KG1 (cell line): ENCODE results near the gene BAIAP2.

ENCODE experiments used
- DNase-seq: peaks from one replicate; lab custom pipeline; 2025; lab: John Stamatoyannopoulos, UW

The BAIAP2 gene

DNA sequence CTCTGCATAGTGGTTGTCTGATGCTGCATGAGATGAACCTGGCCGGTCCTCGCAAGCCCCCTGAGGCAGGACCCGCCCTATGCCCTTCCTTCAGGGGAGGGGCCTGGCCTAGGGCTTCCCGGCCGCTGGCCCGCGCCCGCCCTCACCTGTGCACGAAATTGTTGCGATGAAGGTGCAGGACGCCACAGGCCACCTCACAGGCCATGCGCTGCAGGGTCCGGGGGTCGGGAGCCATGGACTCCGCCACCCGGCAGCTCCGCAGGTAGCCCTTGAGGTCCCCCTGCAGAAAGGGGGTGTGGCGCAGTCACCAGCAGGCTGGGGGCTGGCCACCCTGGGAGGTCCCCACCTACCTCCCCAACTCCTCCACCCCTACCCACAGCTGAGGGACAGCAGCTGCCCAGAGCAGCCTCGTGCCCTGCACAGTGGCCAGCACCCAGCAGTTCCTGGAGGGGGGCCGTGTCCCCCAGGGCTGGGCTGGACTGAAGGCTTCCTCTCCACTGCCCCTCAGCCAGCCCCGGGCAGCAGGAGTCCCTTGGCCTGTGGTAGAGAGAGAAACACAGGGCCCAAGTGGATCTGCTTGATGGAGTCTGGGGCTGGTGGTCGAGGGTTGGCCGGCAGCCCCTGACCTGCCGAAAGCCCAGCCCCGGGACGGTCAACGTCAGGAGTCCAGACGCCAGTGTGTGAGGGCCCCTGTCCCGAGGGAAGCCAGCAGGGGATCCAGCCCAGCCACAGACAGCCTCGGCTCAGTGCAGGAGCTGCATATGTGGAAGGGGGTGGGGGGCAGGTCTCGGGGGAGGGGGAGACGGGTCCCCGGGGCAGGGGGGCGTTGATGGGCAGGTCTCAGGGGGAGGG is 91.6 kb downstream of the BAIAP2 start:
- no peak for DNase-seq

GRCh38 chr17:81127133-81127455 is 92.1 kb downstream of the BAIAP2 start:
- no peak for DNase-seq

GRCh38 chr17:81127526-81128177 is 92.7 kb downstream of the BAIAP2 start:
- no peak for DNase-seq

- DNase-seq, result no peak
Observed at GRCh38 chr17:81128338-81128737, 93.4 kb downstream of the BAIAP2 start.

- no peak for DNase-seq
Observed at GRCh38 chr17:81128774-81129173, 93.8 kb downstream of the BAIAP2 start.

DNA sequence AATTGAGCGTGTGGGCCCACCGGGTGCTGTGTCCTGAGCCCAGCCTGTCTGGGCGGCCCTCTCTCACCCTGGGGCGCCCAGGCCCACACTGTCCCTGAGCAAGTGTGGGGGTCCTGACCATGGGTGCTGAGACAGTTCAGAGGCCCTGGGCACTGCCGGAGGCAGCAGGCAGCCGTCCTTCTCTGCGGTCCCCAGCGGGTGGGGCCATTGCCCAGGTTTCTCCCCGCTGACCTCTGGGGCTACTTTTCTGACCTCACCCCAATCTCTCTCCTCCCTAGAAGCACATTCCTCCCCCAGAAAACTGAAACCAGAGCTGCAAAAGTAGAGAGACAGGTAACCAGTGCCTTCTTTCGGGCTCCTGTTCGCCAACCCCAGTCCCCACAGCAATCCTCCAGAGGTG is 94.3 kb downstream of the BAIAP2 start:
- no peak for DNase-seq

DNA sequence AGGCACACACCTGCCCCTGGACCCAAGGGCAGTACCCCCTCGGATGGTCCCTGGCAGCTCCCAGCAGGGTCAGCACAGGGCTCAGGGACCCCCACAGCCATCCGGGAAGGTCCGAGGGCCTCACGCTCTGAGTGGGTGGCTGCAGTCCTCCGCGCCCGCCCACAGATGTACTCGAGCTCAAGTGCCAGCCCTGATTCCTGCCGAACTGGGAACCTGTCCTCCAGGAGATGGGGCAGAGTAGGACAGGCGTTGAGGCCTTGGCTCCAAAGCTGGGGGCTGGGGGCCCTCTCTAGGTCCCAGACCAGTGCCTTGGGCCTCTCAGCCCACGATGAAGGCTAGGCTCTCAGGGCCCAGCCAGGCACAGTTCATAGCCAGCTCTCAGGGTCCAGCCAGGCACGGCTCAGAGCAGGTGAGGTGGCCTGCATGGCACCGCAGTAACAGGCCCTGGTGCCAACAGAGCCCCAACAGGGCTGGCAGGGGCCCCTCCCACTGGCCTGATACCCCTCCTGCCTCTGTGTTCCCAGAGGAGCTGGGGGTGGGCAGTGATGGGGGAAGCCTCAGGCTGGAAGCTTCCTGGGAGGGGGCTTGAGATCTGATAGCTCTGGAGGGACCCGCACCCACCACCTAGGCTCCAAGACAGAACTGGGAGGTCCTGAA is 94.9 kb downstream of the BAIAP2 start:
- DNase-seq, result no peak

GRCh38 chr17:81130385-81131361 is 95.7 kb downstream of the BAIAP2 start:
- DNase-seq, result no peak

DNA sequence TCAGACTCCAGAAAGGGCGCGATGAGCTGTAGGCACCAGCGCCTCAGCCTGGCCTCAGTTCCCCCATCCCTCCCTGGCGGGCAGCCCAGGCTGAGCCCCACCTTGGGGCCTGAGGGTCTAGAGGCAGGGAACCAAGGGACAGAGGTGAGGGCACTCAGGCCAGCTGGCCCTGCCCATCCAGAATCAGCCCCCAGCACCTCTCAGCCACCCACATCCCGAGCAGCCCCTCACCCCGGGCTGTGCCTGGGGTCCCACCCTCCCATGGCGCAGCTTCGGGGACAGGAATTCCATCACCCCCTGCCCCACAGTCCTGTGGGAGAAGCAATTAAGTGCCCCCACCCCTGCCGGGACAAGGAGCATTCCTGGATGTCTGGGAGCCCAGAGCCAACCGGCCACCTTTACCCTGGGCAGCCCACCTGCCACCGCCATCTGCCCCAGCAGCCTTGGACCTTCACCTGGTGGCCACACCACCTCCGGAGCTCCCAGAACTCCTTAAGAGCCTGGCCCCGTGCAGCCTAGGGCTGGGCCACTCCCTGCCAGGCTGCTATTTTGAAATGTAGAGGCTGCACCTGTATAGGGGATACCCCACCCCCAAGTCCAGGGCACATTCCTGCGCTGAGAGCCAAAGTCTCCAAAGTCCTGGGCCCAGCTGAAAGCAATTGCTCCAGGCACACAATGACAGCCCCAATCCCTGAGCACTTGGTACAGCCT is 96.7 kb downstream of the BAIAP2 start:
- DNase-seq, result no peak

DNA sequence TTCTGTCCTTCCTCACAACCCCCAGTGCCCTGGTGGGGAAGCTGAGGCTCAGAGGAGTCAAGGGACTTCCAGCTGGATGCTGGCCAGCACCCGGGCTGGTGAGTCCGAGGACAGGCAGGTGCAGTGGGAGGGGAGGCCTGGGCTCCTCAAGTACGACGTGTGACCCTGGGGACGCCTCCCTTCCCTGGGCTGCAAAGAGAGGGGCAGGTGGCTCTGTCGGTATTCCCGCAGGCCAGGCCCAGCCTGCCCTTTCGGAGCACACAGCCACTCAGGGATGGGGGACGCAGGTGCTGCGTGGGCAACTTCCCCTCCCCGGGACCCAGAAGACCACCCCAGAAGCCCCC is 97.2 kb downstream of the BAIAP2 start:
- DNase-seq, result no peak

GRCh38 chr17:81132770-81133723 is 98.1 kb downstream of the BAIAP2 start:
- DNase-seq, result no peak

GRCh38 chr17:81134064-81134781 is 99.3 kb downstream of the BAIAP2 start:
- no peak for DNase-seq

DNA sequence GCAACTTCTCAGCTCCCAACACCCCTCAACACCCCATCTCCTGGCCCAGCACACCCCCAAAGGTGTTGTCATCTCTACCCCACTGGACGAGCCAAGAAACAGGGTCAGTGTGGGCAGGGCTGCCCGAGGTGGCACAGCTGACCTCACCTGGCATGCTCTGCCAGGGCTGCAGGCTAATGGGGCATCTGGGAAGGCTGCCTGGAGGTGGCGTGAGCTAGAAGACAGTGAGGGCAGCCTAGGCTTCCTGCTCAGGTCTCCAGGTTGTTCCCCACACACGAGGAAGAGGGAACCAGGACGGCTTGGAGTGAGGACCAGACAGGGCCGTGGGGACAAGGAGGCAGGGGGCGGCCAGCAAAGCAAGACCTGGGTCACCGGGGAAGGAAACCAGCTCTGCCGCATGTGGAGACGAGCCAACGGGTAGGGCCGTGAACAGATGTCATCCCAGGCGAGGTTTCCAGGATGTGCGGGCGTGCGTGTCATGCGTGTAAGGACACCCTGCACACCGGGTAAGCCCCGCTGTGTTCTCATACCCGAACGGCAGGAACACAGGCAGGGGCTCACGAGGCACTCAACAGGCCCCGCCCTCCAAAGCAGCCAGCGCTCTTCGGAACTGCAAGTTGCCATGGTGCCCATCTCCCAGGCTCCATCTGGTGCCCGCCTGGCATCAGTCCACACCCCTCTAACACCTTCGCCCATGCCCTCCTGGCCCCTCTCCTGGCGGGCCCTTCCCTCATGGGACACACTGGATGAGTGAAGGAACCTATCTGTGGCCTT is 100.7 kb downstream of the BAIAP2 start:
- DNase-seq, result no peak

DNA sequence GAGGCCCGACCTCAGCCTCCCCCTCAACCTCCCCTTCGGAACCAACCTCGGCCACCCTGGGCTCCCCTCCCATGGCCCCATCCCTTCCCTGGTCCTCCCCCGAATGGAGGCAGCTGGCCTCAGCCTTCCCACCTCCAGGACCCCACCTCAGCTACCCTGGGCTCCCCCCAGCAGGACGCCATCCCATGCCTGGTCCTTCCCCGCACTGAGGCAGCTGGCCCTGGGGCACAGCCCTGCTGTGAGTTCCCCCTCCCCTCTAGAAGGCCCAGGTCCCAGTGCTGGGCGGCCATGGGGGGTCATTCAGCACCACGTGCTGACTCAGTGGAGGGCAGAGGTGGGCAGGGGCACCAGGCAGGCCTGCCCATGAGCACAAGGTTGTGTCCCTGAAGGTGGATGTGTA is 101.4 kb downstream of the BAIAP2 start:
- no peak for DNase-seq

DNA sequence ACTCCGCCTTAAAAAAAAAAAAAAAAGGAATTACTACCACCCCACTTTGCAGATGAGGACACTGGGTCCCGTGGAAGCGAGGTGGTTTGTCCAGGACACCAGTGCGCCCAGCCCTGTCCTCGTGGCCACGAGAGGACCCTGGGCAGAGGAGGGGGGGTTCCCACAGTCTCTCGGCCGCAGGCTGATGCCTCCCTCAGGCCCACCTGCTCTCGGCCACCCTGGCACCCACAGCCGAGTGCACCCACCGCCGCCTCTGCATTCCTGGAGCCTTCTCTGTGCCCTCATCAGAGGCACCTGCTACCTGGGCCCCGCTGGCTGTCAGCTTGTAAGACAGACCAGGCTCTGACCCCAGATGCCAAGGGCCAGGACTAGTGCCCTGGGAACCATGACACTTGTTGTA is 102.3 kb downstream of the BAIAP2 start:
- no peak for DNase-seq

GRCh38 chr17:81138083-81138482 is 103.1 kb downstream of the BAIAP2 start:
- no peak for DNase-seq

DNA sequence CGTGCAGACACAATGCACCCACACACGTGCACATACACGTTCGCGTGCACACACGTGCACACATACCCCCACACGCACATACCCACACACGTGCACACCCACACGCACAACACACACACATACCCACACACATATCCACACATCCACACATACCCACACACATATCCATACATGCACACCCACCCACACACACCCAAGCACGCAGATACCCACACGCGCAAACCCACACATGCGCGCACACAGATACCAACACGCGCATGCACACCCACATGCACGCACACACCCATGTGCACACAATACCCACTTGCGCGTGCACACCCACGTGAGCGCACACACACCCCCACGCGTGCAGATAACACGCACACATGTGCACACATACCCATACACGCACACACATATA is 103.5 kb downstream of the BAIAP2 start:
- DNase-seq, result no peak

GRCh38 chr17:81139428-81139827 is 104.5 kb downstream of the BAIAP2 start:
- DNase-seq, result no peak

DNA sequence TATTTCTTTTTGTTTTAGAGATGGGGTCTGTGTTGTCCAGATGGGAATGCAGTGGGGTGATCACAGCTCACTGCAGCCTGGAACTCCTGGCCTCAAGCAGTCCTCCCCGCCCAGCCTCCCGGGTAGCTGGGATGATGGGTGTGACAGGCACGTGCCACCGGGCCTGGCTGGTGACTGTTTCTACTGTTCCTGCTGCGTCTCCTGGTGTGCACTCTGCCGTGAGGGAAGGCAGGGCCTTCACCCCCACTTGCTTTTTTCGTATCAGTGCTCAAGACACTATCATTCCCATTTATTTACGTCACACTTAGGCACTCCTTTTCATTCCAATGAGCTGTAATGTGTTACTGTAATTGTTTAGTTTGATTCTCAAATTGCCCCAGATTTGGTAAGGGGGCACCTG is 105.1 kb downstream of the BAIAP2 start:
- DNase-seq, result no peak
